ENCODE results near the gene EIF3F.

- TF ChIP-seq CTCF (IDR thresholded peaks at IDR 0.05): no peak
- no peak for TF ChIP-seq ZFX (IDR thresholded peaks at IDR 0.05; ENCODE audit: borderline replicate concordance)
Measured at GRCh38 chr11:8002676-8003075, 15.5 kb downstream of the EIF3F start.
